A673 (cell line): ENCODE data around the gene BEND5. TPM values are rescaled to one million over a fixed set of nuclear protein-coding genes. Genes with fewer than 3 reads are reported as not detected.

Experiments used
- BruUV-seq: library from RNA; stranded (reverse); fragments of 400-500 nt; replicated peaks from 2 replicates; lab custom pipeline; 2021; lab: Mats Ljungman, UMichigan
- CTCF ChIA-PET: fragments of 300-600 bp; sonication (Branson Sonifier 250); formaldehyde crosslinking; loops from one replicate; lab custom pipeline; 2022; ENCODE audit warnings: antibody characterized with exemption; lab: Charles Lee
- POLR2A ChIA-PET: fragments of 300-600 bp; sonication (Branson Sonifier 250); formaldehyde crosslinking; loops from one replicate; lab custom pipeline; 2022; ENCODE audit warnings: antibody characterized with exemption; ENCODE audit not compliant: low non-redundant PET; lab: Charles Lee
- DNase-seq: peaks from one replicate; pipeline ENCODE4 v3.0.0-alpha.2; 2015; ENCODE audit warnings: low spot score
- H3K27ac ChIP-seq: fragments of 200-600 bp; sonication (generic); 2 replicates; pipeline ENCODE4 v1.5.1; 2016; ENCODE audit warnings: mixed run types, low read depth, mild to moderate bottlenecking, mixed read lengths, antibody characterized with exemption, low read length; ENCODE audit not compliant: poor library complexity, severe bottlenecking
- H3K27me3 ChIP-seq: fragments of 200-600 bp; sonication (generic); replicated peaks from 2 replicates; pipeline ENCODE4 v1.6.1; 2017; ENCODE audit warnings: mixed run types, low read depth, mild to moderate bottlenecking, mixed read lengths, antibody characterized with exemption, low read length; ENCODE audit not compliant: insufficient read depth, poor library complexity
- H3K36me3 ChIP-seq: fragments of 200-600 bp; sonication (generic); 2 replicates; pipeline ENCODE4 v1.6.1; 2016; ENCODE audit warnings: mixed run types, mild to moderate bottlenecking, mixed read lengths, antibody characterized with exemption, low read length; ENCODE audit not compliant: insufficient read depth, poor library complexity, severe bottlenecking
- H3K4me1 ChIP-seq: fragments of 200-600 bp; sonication (generic); 2 replicates; pipeline ENCODE4 v1.6.1; 2017; ENCODE audit warnings: mixed run types, mild to moderate bottlenecking, mixed read lengths, antibody characterized with exemption, low read length; ENCODE audit not compliant: insufficient read depth, poor library complexity, severe bottlenecking
- H3K4me3 ChIP-seq: fragments of 200-600 bp; sonication (generic); 2 replicates; pipeline ENCODE4 v1.5.1; 2016; ENCODE audit warnings: low read depth, mixed run types, mild to moderate bottlenecking, mixed read lengths, low read length; ENCODE audit not compliant: poor library complexity, severe bottlenecking
- H3K9me3 ChIP-seq: fragments of 200-600 bp; sonication (generic); 2 replicates; pipeline ENCODE4 v1.6.1; 2016; ENCODE audit warnings: mixed run types, low read depth, mild to moderate bottlenecking, mixed read lengths, antibody characterized with exemption, low read length; ENCODE audit not compliant: poor library complexity, severe bottlenecking
- EZH2 ChIP-seq: fragments of 200-600 bp; sonication (generic); IDR thresholded peaks from 2 replicates; pipeline ENCODE4 v1.6.1; 2017; ENCODE audit warnings: borderline replicate concordance, low read depth, mild to moderate bottlenecking, mixed read lengths, antibody characterized with exemption, low read length; ENCODE audit not compliant: poor library complexity, severe bottlenecking
- intact Hi-C: fragments of 100-400 bp; cut with micrococcal nuclease; formaldehyde crosslinking; loops from one replicate; pipeline ENCODE4 v1.10.0; 2022; ENCODE audit not compliant: unreplicated experiment
- total RNA-seq: library from RNA; stranded (reverse); gene quantifications from 2 replicates; pipeline ENCODE4 v1.2.3, GENCODE V29; 2021
- TF ChIP-seq, protein P1 (sequence below): fragments of 300-800, 200-600 bp; sonication (generic); conservative IDR thresholded peaks from 2 replicates; pipeline ENCODE4 v1.5.1; 2017; ENCODE audit warnings: low read depth, mild to moderate bottlenecking, antibody characterized with exemption, low read length, moderate library complexity, mixed read lengths

Gene BEND5
- total RNA-seq, 1 experiment from 2014 or later = 6.2 TPM

DNA sequence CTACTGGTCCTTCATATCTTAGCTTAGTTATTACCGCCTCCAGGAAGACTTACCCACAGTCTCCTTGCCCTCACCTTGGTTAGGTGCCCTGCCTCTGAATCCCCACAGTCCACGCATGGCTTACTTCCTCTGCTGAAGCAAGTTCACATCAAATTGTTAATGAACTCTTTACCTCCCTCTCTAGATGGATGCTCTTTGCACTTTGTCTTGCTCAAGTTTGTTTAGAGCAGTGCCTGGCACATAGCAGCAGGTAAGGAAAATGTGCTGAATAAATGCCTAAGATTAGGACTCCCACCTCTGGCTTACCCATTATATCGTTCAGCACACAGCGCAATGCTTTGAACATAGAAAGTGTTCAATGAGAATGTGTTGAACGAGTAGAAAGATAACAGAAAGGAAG, 90.5 kb downstream of the BEND5 start:
- intact Hi-C loops = no loop called here
- ChIA-PET POLR2A (no interaction called here), CTCF (no interaction called here)
- TF ChIP-seq EZH2 = no peak
- TF ChIP-seq, protein P1, sequence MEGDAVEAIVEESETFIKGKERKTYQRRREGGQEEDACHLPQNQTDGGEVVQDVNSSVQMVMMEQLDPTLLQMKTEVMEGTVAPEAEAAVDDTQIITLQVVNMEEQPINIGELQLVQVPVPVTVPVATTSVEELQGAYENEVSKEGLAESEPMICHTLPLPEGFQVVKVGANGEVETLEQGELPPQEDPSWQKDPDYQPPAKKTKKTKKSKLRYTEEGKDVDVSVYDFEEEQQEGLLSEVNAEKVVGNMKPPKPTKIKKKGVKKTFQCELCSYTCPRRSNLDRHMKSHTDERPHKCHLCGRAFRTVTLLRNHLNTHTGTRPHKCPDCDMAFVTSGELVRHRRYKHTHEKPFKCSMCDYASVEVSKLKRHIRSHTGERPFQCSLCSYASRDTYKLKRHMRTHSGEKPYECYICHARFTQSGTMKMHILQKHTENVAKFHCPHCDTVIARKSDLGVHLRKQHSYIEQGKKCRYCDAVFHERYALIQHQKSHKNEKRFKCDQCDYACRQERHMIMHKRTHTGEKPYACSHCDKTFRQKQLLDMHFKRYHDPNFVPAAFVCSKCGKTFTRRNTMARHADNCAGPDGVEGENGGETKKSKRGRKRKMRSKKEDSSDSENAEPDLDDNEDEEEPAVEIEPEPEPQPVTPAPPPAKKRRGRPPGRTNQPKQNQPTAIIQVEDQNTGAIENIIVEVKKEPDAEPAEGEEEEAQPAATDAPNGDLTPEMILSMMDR = no peak
- Histone ChIP-seq H3K36me3 (no peaks in the 10 kb centered on the region), H3K27me3 (no peaks in the 10 kb centered on the region), H3K9me3 (no peaks in the 10 kb centered on the region), H3K4me3 (no peak overlapping the region), H3K27ac (no peak overlapping the region), H3K4me1 (peaks cover 6% of the 10 kb centered on the region)
- no TSS peak for BruUV-seq
- DNase-seq = no peak

DNA sequence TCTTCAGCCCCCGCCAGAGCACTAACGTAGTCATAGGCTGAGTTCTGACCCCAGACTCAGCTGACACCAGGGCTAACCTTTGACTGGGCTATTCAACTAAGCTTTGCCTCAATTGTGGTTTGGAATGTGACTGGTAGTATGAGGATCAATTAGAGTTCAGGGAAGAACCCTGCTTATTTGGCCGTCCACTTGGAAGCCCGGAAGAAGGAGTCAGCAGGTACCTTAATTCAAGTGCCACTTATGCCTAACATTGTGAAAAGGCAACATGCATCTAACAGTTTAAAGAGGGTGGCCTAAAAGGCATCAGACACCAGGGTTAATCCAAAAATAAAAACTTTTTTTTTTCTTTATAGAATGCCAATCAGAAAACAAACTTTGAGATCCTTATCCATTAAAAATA, 92.3 kb downstream of the BEND5 start:
- no TSS peak for BruUV-seq
- intact Hi-C loops = no loop called here
- H3K36me3 ChIP-seq = no peaks in the 10 kb centered on the region
- no peaks in the 10 kb centered on the region for H3K27me3 ChIP-seq
- peaks cover 6% of the 10 kb centered on the region for H3K4me1 ChIP-seq
- DNase-seq = no peak
- TF ChIP-seq, protein P1 = no peak
- TF ChIP-seq EZH2 = no peak
- ChIA-PET POLR2A (no interaction called here), CTCF (no interaction called here)
- no peak overlapping the region for H3K4me3 ChIP-seq
- no peaks in the 10 kb centered on the region for H3K9me3 ChIP-seq
- no peak overlapping the region for H3K27ac ChIP-seq

DNA sequence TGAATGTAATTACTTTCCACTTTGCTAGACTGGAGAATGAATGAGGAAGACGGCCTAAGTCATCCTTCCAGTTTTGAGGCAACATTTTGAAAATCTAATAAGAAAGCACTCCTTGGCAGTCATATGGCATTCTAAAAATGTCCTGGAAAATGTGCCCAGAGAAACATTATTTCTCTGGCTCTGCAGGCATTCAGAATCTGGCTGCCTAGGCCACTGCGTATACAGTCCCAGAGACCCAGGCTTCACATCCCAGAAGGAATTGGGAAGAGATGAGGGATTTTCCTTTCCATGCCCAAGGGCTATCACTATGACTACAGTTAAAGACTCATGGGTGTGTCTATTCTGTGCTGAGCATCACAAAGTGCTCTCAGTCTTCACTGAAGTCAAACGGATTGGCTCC, 92.9 kb downstream of the BEND5 start:
- CTCF ChIA-PET = no interaction called here
- intact Hi-C loops = no loop called here
- no peak for DNase-seq
- no peaks in the 10 kb centered on the region for H3K36me3 ChIP-seq
- POLR2A ChIA-PET = no interaction called here
- H3K4me1 ChIP-seq = peaks cover 6% of the 10 kb centered on the region
- H3K9me3 ChIP-seq = no peaks in the 10 kb centered on the region
- no peak overlapping the region for H3K27ac ChIP-seq
- no peaks in the 10 kb centered on the region for H3K27me3 ChIP-seq
- no peak overlapping the region for H3K4me3 ChIP-seq
- TF ChIP-seq, protein P1 = no peak
- TF ChIP-seq EZH2 = no peak
- no TSS peak for BruUV-seq
